GM18508 (cell line): ENCODE results near the gene DCP1B.

Experiments used
- ATAC-seq: cut with Tn5 transposase; IDR thresholded peaks from one replicate; pipeline ENCODE4 v1.9.1; 2021; ENCODE audit warnings: moderate number of reproducible peaks; ENCODE audit not compliant: insufficient read depth, unreplicated experiment

The DCP1B gene

DNA sequence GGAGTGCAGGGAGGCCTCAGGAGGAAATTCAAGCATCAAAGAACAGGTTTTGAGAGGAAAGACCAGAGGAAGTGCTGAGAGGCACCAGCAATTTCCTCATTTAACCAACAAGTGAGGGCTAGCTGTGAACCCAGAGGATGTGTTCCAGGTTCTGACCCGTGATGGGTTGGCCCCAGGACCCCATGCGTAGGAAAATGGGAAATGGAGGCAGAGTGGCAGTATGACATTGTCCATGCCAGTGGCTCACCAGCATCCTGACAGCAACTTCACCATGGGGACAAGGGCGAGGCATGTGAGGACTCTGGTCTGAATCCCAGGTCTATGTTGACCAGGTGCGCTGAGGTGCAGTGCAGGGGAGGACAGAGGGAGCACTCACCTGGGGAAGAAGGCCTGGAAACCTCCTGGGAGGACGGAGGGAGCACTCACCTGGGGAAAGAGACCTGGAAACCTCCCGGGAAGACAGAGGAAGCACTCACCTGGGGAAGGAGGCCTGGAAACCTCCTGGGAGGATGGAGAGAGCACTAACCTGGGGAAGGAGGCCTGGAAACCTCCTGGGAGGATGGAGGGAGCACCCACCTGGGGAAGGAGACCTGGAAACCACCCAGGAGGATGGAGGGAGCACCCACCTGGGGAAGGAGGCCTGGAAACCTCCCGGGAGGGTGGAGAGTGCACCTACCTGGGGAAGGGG lies 79.1 kb downstream of the DCP1B start:
- no peak for ATAC-seq

DNA sequence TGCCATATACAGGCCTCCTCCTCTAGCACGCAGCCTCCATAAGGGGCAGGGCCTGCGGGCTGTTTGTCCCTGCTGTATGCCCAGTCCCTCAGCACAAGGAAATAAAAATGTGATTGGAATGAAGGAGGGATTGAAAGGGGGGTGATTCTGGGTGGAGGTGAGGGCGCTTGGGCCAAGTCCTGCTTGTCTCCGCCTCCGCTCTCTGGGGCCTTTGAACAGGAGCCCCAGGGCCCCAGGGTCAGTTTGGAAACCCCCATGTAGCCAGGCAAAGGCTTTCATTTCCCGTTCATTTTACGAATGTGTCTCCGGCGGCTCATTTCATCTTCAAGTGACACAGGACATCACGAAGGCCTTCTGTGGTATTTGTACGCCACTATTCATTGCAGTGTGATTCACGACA lies 81.3 kb downstream of the DCP1B start:
- no peak for ATAC-seq

- ATAC-seq, result no peak
Measured at GRCh38 chr12:1922075-1922709, 82.1 kb downstream of the DCP1B start.

- no peak for ATAC-seq
Measured at GRCh38 chr12:1920971-1921370, 83.3 kb downstream of the DCP1B start.

- no peak for ATAC-seq
Measured at GRCh38 chr12:1920436-1920835, 83.8 kb downstream of the DCP1B start.

DNA sequence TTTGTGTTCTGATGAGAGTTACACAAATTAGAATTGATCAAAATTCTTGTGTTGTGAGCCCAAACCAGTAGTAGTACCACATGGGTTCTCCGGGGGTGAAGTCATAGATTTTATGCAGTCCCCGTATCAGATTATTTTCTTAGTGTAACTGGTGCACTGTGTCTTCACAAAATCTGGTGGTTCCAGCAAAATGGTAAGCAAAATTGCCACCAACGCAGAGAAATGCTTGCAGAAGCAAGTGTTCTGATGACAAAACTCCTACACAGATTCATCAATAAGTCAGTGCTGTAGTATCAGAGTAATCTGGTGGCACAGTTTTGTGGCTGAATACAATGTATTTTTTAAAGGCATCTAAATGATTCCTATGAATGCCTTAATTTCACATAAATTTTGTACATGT lies 84.5 kb downstream of the DCP1B start:
- ATAC-seq, result no peak

- ATAC-seq, result no peak
Measured at GRCh38 chr12:1919284-1919683, 85.0 kb downstream of the DCP1B start.

GRCh38 chr12:1918884-1919236 lies 85.4 kb downstream of the DCP1B start:
- ATAC-seq, result no peak

DNA sequence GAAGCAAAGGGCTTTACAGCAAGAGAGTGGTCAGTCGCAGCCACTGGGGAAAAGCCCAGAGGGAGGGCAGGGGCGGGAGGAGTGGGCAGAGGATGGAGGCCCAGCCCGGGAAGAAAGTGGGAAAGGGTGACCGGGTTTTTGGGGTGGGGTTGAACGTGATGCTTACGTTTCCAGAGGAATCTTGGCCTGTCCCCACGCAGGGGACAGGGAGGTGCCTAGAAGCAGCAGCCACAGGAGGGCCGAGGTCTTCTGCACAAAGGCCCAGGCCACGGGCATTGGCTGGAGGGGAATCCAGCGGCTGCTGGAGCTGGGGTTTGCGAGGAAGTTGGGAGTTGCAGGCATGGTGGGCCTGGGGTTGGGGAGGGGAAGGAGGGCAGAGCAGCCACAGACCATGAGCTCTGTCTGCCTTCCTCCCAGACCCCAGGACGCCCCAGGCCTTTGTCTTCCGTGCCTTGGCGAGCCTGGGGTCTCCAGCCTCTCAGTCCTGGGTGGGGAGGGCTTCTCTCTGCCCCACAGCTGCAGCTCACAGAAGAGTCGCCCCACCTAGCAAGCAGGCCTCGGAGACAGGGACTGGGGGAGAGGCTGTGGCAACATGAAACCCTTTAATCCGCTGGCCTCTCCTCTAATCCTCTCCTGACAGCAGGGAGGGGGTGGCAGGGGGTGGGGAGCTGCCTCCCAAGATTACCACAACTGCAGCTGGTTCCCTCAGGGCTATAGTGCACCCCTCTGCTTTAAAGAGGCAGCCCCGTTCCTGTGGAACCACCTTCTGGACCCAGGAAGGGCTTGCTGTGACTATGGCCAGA lies 86.0 kb downstream of the DCP1B start, which contains the start of gene CACNA2D4:
CACNA2D4 (minus strand) TSS at position 572 of the 803 bp plus-strand sequence; CDS start at position 393, 179 bp downstream.
- no peak for ATAC-seq

DNA sequence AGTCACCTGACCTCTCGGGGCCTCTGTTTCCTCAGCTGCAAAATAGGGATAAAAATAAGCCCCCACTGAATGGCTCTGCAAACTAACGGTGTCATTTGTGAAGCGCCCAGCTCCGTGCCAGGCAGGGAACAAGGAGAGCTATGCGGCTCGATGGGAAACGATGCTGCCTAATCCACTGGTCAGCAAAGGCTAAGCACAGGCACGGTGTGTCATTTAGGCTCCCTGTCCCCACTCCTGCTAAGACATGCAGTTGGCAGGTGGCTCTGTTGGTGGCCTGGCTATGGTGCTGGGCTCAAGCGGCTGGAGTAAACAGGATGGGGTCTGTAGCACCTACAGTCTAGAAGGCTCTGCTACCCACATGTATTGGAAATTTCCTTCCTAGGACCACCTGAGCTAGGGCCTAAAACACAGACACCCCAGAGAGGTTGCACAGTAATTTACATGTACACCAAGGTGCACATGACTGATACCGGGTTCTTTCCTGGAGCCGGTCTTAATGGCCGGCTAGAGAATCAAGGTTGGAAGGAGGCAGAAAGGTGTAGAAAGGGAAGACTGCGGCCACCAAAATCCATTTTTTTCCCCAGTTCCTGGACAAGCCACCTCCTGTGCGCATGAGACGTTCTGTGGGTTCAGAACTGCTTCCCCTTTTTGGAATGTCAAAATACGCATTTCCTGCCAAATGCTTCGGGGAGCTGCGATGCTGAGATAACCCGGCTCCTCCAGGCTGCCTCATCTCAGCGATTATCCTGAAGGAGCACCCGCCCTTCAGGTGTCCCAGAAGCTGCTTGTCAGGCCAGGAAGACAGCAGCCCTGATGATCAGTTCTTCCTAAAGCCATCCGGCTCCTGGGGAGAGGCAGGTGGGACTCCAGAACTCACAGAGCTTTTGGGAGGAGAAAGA lies 86.8 kb downstream of the DCP1B start:
- ATAC-seq, result no peak

DNA sequence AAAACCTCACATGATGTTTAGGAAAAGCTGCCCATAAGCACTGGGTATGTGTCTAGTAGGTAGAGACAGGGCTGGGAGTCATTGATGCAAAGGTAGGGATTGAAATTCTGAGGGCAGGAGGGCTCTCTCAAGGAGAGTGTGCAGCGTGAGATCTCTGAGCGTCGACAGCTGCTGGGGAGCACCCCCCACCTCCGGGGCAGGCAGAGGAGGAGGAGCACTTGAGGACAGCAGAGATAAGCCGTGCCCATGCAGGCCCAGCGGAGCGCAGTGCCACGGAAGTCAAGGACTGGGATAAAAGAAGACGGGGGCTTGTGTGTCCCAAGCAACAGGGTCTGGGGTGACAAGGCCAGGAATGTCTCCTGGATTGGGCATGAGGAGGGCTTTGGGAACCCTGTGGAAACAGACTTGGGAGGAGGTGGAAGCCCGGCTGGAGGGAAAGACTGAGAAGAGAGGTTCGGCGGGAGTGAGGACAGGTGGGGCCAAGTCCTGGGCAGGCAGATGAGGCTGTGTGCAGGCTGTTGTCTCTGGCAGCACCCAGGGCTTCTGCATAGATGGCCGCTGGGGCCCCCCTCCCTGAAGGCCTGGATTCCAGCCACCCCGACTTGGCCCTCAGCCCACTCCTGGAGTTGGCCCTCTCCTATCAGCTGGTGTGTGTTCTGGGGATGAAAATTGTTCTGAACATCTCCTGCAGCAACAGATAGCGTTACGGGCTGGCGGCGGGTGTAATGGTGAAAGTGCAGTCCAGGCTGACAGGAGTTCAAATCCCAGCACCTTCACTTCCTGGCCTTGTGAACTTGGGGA lies 87.7 kb downstream of the DCP1B start:
- ATAC-seq, result no peak

DNA sequence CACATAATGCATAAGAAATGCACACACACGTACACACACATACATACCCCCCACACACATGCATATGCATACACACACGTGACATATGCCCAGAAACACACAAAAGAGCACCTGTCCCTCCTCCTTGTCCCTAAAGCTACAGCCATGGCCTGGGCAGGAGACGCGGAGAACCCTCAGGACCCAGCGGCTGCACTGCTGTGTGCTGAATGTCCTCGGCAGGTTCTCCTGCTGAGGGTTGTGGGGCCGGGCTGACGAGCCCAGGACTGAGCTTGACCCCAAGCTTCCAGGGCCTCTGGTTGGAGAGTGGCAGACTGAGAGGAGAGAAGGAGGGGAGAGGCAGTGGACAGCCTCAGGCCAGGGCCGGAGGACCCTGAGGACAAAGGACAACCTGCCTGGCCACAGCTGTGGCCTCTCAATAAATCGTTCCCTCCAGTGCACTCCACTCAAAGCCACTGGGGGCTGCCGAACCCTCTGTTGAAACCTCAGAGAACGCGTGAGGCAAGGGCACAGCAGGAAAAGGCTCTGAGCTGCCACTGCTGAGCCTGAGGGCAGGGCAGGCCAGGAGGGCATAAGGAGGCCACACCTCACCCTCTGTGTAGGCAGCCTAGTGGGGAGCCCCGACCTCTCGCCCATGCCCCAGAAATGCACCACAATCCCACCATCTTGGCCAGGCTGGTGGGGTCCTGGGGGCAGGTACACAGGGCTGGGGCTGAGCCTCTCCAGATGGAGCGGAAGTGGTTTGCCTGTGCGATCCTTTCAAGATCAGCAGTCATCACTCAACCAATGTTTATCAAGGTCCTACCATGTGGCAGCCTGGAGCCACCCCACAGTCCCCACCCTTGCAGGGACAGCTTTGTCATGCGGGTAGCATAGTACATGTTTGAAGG lies 88.9 kb downstream of the DCP1B start:
- no peak for ATAC-seq

DNA sequence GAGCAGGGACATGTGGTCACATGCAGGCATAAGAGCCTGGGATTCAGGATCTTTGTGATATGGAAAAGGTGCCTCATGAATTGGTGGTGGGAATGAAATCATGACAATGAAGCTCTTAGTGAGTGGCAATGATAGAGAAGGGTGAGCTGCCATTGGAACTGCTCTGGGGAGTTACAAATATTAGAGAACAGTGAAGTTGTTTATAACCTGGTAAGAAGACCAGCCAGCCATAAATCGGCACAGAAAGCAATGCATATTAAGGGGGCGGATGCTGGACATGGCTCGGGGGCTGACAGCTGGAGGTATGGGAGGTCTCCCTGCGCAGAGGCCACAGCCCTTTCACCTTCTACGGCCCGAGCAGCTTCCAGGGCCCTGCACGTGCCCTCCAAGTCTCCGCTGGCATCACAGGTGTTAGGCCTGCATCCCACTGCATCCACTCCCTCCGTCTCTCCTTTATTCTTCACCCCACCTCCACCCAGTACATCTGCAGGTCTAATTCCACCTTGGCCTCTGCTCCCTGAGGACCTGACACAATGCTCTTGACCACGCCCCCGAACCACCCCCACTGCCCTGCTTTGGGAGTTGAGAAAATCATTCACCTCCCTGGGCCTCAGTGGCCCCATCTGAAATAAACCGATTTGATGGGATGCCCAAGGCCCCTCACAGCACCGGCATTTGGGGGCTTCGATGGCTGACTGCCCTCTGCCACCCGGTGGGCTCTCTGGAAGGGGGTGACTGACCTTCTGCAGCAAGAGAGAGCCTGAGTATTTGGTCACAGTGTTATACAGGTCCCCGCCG lies 89.9 kb downstream of the DCP1B start:
- ATAC-seq, result no peak

DNA sequence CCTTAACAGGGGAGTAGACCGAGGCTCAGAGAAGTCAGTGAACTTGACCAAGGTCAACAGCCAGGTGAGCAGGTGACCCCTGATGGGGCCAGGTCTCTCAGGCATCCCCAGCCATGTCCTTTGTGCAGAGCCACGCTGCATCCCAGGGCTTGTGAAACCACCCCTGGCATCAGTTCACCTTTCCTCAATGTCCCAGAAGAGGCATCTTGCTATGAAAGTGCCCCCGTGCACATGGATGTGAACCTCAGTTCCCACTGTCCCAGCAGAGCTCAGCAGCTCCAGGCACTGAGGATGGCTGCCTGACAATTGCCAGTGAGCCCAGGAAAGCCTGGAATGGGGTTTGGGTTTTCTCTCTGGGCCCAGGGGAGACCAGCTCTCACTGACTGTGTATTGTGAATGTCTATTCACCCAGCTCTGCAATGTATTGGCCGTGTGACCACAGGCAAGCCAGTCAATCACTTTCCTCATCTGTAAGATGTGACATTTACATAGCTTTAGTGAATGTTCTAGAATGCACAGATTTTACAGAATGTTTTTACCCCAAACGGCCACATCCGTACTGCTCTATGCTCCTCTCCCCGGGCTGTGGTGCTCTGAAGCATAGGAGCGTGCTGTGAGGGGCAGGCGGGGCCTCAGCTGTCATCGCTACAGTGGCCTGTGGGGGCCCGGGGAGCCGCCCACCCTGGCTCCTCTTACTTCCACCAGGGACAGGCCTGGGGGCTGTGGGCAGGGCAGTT lies 90.7 kb downstream of the DCP1B start:
- no peak for ATAC-seq

GRCh38 chr12:1912580-1913376 lies 91.5 kb downstream of the DCP1B start:
- no peak for ATAC-seq
